GM18511 (cell line): ENCODE results near the gene JAKMIP1.

ENCODE experiments used
- ATAC-seq: cut with Tn5 transposase; IDR thresholded peaks from one replicate; pipeline ENCODE4 v1.9.1; 2021; ENCODE audit warnings: mild to moderate bottlenecking, moderate library complexity; ENCODE audit not compliant: unreplicated experiment

The JAKMIP1 gene

GRCh38 chr4:5976431-5976830 lies 223.9 kb downstream of the JAKMIP1 start:
- ATAC-seq = no peak
